Heart right ventricle (tissue), 16 donors: ENCODE results near the gene NHLRC4. TPM values are rescaled to one million over a fixed set of nuclear protein-coding genes. Genes with fewer than 3 reads are reported as not detected.

ENCODE experiments used
- ATAC-seq, 8 donors: fragments of 200-7000 bp; cut with Tn5 transposase; one replicate each; pipeline ENCODE4 v1.9.1; 2020; ENCODE audit warnings: mild to moderate bottlenecking in 8 of 8, moderate library complexity in 8 of 8, moderate number of reproducible peaks in 1 of 8
- DNase-seq, 2 donors: peaks; one replicate each; pipeline ENCODE4 v3.0.0-alpha.2; 2020
- H3K27ac ChIP-seq, 10 donors: fragments of 200-600 bp; sonication (generic) in 2 of 10; one replicate each; pipeline versions ENCODE4 v1.5.0 to v1.8.0; 2020 to 2022; ENCODE audit warnings: mild to moderate bottlenecking in 3 of 10
- H3K27me3 ChIP-seq, 7 donors: fragments of 200-600 bp; one replicate each; pipeline ENCODE4 v1.8.0; 2021 to 2022; ENCODE audit warnings: mild to moderate bottlenecking in 2 of 7
- H3K36me3 ChIP-seq, 9 donors: fragments of 200-600 bp; sonication (generic) in 1 of 9; one replicate each; pipeline versions ENCODE4 v1.5.0 to v1.8.0; 2020 to 2022; ENCODE audit warnings: mild to moderate bottlenecking in 2 of 9
- H3K4me1 ChIP-seq, 9 donors: fragments of 200-600 bp; sonication (generic) in 1 of 9; one replicate each; pipeline versions ENCODE4 v1.5.0 to v1.8.0; 2020 to 2022; ENCODE audit warnings: mild to moderate bottlenecking in 4 of 9
- H3K4me3 ChIP-seq, 10 donors: fragments of 200-600 bp; sonication (generic) in 2 of 10; one replicate each; pipeline versions ENCODE4 v1.5.0 to v1.8.0; 2020 to 2022; ENCODE audit warnings: mild to moderate bottlenecking in 7 of 10, moderate library complexity in 2 of 10
- H3K9me3 ChIP-seq, 11 donors: fragments of 200-600 bp in 10 of 11; sonication (generic) in 2 of 11; one replicate each; pipeline versions ENCODE4 v1.5.0 to v1.8.0; 2013 to 2022; ENCODE audit warnings: mild to moderate bottlenecking in 2 of 11, control low read depth in 1 of 11, moderate library complexity in 1 of 11
- CTCF ChIP-seq, 9 donors: fragments of 200-600 bp; sonication (generic) in 2 of 9; IDR thresholded peaks; one replicate each; pipeline versions ENCODE4 v1.5.0 to v1.8.0; 2021 to 2022; ENCODE audit warnings: antibody characterized with exemption in 9 of 9, mild to moderate bottlenecking in 5 of 9, moderate library complexity in 1 of 9
- WGBS, 2 donors: extraction: QIAGEN DNeasy Blood & Tissue Kit; methylation state at CpG; one replicate each; pipeline ENCODE4 v1.1.7; 2013; ENCODE audit warnings: inconsistent platforms in 1 of 2; 5-methylcytosine and 5-hydroxymethylcytosine counted together
- intact Hi-C, 10 donors: fragments of 100-400 bp; cut with DNase I; formaldehyde crosslinking; loops; one replicate each; pipeline versions ENCODE4 v1.11.1 to v1.14.2; 2022
- polyA plus RNA-seq, 2 donors: library from polyadenylated mRNA; stranded (reverse); fragments of 200-250 nt; gene quantifications; one replicate each; pipeline ENCODE4 v1.2.3, GENCODE V29; 2013
- total RNA-seq, 10 donors: library from RNA; stranded (reverse); fragmentation: NEBNext Ultra II Directional in 3 of 10; extraction: Animal tissue kit (Norgen Biotek cat#: 25700) in 3 of 10; gene quantifications; one replicate each; pipeline versions ENCODE4 v1.2.1 to v1.2.4, GENCODE V29; 2021 to 2023
- donor health status: Arrhythmogenic right ventricular cardiomyopathy.
- donor health status: ischemic (EF 13 %, LVEDD 7.1; RV severe dilation, severe dysfunction).
- donor health status: healthy with polysubstance abuse.
- donor health status: DM: no; HTN: yes; CAD: no.
- donor health status: DM: no; HTN: no; CAD: no.
- donor health status: ischemic (EF 25% LVEDD 6.9; RV normal size, moderate dysfunction).
- donor health status: ischemic (EF 25% LVEDD 5.7; RV mildly dilated, moderate dysfunction).
- donor health status: healthy.
- donor health status: DM: yes; HTN: yes; CAD: no.
- donor health status: Ischemic cardiomyopathy.
- donor health status: ischemic (EF 35%, LVEDD 5.7; RV mildly dilated, moderate dysfunction).
- donor health status: nonischemic (EF 11% LVEDD 7.7; RV severe dilation, severe dysfunction).
- donor health status: DM: yes; HTN: yes; CAD: no.
- donor health status: PGD.
- donor health status: ischemic (EF 29% LVEDD 5.4; RV normal size, mild dysfunction).
- donor health status: nonischemic (EF 23%, LVEDD 6.1; RV moderate dilation, normal function).

NHLRC4 gene
- total and polyA plus RNA-seq, 12 donors = 0.12 to 0.75 (median 0.54) TPM; not detected in 2

- H3K4me1 ChIP-seq = peaks cover 18 to 50% (median 42%) of the 10 kb centered on the region in 9 donors
- peaks cover 0 to 14% (median 0%) of the 10 kb centered on the region in 7 donors for H3K27me3 ChIP-seq
- H3K27ac ChIP-seq = peak overlapping the region in 8 of 10 donors; percentile 62 to 86 (median 76)
- intact Hi-C loops = loop anchor here in 1 of 10 donors (2.0 to 5.0 kb wide), 2 partner anchors 21 to 40 kb away; partner anchors contain the start of gene CAPN15
- DNase-seq (no peak), ATAC-seq (no peak)
- TF ChIP-seq CTCF (IDR thresholded peaks at IDR 0.05) = no peak
- 89 to 90% methylated on average over 35 of the region's 35 CpGs for WGBS, 2 donors
- H3K9me3 ChIP-seq = no peaks in the 10 kb centered on the region
- H3K4me3 ChIP-seq = peak overlapping the region in 9 of 10 donors; percentile 19 to 54 (median 51)
- peaks cover 0 to 8% (median 0%) of the 10 kb centered on the region in 9 donors for H3K36me3 ChIP-seq
Measured at GRCh38 chr16:567373-568256, 810 bp downstream of the NHLRC4 start.

GRCh38 chr16:568401-569258 lies 1.8 kb downstream of the NHLRC4 start:
- intact Hi-C loops = loop anchor here in 1 of 10 donors (2.0 to 5.0 kb wide), 2 partner anchors 20 to 41 kb away; partner anchors contain the start of gene CAPN15
- Histone ChIP-seq H3K36me3 (peaks cover 0 to 10% (median 0%) of the 10 kb centered on the region in 9 donors), H3K9me3 (no peaks in the 10 kb centered on the region), H3K27me3 (peaks cover 0 to 6% (median 0%) of the 10 kb centered on the region in 7 donors), H3K4me1 (peaks cover 18 to 50% (median 42%) of the 10 kb centered on the region in 9 donors), H3K4me3 (peak overlapping the region in 8 of 10 donors; percentile 68 to 95 (median 88)), H3K27ac (peak overlapping the region in 8 of 10 donors; percentile 65 to 91 (median 85))
- no peak for TF ChIP-seq CTCF (IDR thresholded peaks at IDR 0.05)
- 73 to 81% methylated on average over 11 of the region's 11 CpGs for WGBS, 2 donors
- DNase-seq (no peak), ATAC-seq (no peak)

- 1% methylated on average over 72 to 87 of the region's 87 CpGs for WGBS, 2 donors
- Histone ChIP-seq H3K4me3 (peak within 1 kb of the TSS; percentile 68 to 95 (median 86)), H3K27me3 (no peaks in the 10 kb centered on the region), H3K27ac (peak within 1 kb of the TSS; percentile 9 to 91 (median 84)), H3K4me1 (peaks cover 18 to 50% (median 42%) of the 10 kb centered on the region in 9 donors), H3K36me3 (peaks cover 0 to 20% (median 4%) of the 10 kb centered on the region in 9 donors), H3K9me3 (no peaks in the 10 kb centered on the region)
- intact Hi-C loops = loop anchor here in 1 of 10 donors (2.0 to 5.0 kb wide), 2 partner anchors 19 to 42 kb away; partner anchors contain the start of gene CAPN15
- peak; percentile 42 to 77 (median 64) for ATAC-seq
- DNase-seq = peak; percentile 68 to 73
- TF ChIP-seq CTCF (IDR thresholded peaks at IDR 0.05) = no peak
Measured at GRCh38 chr16:569445-570254, 2.8 kb downstream of the NHLRC4 start, which contains the start of gene PIGQ. PIGQ (plus strand) TSS chr16:569968; CDS start chr16:574075, 4,107 bp downstream.
